Nephron (organoid): Measurements from ENCODE around the gene FMNL2.
A peak's percentile ranks its signal among the peaks of the same experiment; 100 is the strongest.

Experiments
- H3K27ac Mint-ChIP-seq, 3 experiments: 2 replicates each; pipeline ENCODE4 v1.8.0; 2020; ENCODE audit warnings: mixed read lengths in 3 of 3, mild to moderate bottlenecking in 2 of 3, moderate library complexity in 1 of 3
- H3K27me3 Mint-ChIP-seq: 2 replicates; pipeline ENCODE4 v1.8.0; 2021; ENCODE audit warnings: low read depth, mild to moderate bottlenecking, moderate library complexity, mixed read lengths
- H3K36me3 Mint-ChIP-seq: 2 replicates; pipeline ENCODE4 v1.8.0; 2020; ENCODE audit warnings: low read depth, mixed read lengths
- H3K4me1 Mint-ChIP-seq: 2 replicates; pipeline ENCODE4 v1.8.0; 2020; ENCODE audit warnings: mixed read lengths
- H3K4me3 Mint-ChIP-seq, 3 experiments: 2 replicates each; pipeline ENCODE4 v1.8.0; 2020; ENCODE audit warnings: mild to moderate bottlenecking in 3 of 3, mixed read lengths in 3 of 3, moderate library complexity in 2 of 3
- H3K9me3 Mint-ChIP-seq: 2 replicates; pipeline ENCODE4 v1.8.0; 2020; ENCODE audit warnings: mixed read lengths
- TF ChIP-seq, protein P1 (sequence below), 3 experiments: fragments of 200-600 bp; sonication (generic); IDR thresholded peaks; one replicate each; pipeline ENCODE4 v1.5.0; 2021; ENCODE audit warnings: antibody characterized with exemption in 3 of 3; ENCODE audit not compliant: unreplicated experiment in 3 of 3

FMNL2 gene

DNA sequence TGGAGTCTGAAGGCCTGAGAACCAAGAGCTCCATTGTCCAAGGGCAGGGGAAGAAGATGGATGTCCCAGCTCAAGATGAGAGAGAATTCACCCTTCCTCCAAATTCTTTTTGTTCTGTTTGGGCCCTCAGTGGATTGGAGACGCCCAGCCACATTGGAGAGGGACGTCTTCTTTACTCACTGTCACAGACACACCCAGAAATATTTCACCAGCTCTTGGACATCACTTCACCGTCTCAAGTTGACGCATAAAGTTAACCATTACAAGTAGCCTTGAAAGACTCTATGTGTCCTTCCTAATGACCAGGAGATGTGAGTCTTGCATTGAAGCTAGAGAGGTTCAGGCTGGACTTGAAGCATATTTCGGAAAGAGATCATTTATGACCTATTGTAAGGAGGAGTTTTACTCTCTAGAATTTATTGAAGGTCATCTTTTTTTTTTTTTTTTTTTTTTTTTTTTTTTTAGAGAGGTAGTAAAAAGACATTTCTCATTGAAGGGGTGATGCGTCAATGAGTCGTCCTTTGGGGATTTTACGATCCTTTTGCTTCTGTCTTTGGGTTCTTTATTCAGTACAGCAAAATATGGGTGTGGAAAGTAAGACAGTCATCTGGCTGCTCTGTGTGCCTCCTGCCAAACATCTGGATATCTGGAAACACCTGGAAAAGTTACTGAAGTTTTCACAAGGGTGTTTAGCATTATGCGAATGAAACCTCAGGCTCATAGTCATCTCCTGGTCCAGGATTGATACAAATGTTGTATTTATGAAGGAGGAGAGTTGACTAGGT, 264.2 kb downstream of the FMNL2 start:
- Mint-ChIP-seq H3K27ac (peak overlapping the region in 1 of 3 experiments; percentile 6), H3K36me3 (peaks cover 25% of the 10 kb centered on the region), H3K9me3 (no peaks in the 10 kb centered on the region), H3K27me3 (no peaks in the 10 kb centered on the region), H3K4me3 (no peak overlapping the region), H3K4me1 (peaks cover 34% of the 10 kb centered on the region)
- TF ChIP-seq, protein P1, sequence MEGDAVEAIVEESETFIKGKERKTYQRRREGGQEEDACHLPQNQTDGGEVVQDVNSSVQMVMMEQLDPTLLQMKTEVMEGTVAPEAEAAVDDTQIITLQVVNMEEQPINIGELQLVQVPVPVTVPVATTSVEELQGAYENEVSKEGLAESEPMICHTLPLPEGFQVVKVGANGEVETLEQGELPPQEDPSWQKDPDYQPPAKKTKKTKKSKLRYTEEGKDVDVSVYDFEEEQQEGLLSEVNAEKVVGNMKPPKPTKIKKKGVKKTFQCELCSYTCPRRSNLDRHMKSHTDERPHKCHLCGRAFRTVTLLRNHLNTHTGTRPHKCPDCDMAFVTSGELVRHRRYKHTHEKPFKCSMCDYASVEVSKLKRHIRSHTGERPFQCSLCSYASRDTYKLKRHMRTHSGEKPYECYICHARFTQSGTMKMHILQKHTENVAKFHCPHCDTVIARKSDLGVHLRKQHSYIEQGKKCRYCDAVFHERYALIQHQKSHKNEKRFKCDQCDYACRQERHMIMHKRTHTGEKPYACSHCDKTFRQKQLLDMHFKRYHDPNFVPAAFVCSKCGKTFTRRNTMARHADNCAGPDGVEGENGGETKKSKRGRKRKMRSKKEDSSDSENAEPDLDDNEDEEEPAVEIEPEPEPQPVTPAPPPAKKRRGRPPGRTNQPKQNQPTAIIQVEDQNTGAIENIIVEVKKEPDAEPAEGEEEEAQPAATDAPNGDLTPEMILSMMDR (IDR thresholded peaks at IDR 0.05; ENCODE audit: unreplicated experiment in 3 of 3) = no peak

DNA sequence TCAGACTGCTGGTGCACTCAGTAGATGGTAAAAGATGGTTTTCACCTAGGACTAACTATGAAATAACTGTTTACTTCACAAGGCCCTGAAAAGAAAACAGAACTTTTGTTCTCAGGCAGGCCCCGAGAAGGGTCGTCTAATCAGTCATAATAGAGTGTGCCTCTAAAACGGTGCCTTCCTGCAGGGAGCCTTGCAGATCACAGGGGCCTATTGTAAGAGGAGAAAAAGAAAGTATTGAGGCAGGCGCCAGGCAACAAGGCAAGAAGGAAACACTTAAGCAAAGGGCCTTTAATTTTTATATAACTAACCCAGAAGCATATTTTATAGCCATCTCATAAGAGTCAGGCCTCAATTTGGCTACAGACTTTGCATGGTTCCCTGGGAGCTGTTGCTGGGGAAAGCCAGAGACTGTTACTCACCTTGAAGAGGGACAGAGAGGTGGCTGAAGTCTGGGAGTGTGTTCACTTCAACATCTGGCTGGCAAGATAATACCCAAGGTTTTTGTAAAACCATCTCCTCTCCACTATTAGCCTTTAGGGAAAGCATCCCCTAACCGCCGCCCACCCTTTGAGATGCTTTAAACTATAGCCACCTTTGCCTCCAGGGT, 265.2 kb downstream of the FMNL2 start:
- Mint-ChIP-seq H3K4me1 (peaks cover 31% of the 10 kb centered on the region), H3K27me3 (no peaks in the 10 kb centered on the region), H3K9me3 (no peaks in the 10 kb centered on the region), H3K4me3 (no peak overlapping the region), H3K36me3 (peaks cover 28% of the 10 kb centered on the region), H3K27ac (peak overlapping the region in 2 of 3 experiments; percentile 31 to 50)
- TF ChIP-seq, protein P1 (IDR thresholded peaks at IDR 0.05; ENCODE audit: unreplicated experiment in 3 of 3) = no peak

DNA sequence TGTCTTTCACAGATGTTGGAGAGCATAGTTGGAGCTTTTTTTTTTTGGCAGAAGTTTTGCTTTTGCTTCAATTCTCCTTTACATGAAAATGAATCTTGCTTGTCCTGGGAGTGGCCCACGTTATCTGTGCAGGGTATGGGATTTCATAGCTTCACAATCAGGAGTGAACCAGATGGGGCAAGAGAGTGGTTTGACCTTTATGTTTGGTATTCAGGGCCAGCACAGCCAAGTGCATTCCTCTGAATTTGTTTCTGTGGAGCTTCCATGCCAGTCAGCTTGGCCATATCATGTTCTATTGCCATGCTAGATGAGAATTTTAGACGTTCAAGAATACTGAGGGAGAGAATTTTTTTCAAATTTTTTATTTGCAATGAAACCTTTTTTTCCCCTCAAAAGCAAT, 265.7 kb downstream of the FMNL2 start:
- Mint-ChIP-seq H3K27me3 (no peaks in the 10 kb centered on the region), H3K36me3 (peaks cover 28% of the 10 kb centered on the region), H3K4me3 (no peak overlapping the region), H3K4me1 (peaks cover 31% of the 10 kb centered on the region), H3K9me3 (no peaks in the 10 kb centered on the region), H3K27ac (peak overlapping the region in 1 of 3 experiments; percentile 22)
- TF ChIP-seq, protein P1 (IDR thresholded peaks at IDR 0.05; ENCODE audit: unreplicated experiment in 3 of 3) = no peak

DNA sequence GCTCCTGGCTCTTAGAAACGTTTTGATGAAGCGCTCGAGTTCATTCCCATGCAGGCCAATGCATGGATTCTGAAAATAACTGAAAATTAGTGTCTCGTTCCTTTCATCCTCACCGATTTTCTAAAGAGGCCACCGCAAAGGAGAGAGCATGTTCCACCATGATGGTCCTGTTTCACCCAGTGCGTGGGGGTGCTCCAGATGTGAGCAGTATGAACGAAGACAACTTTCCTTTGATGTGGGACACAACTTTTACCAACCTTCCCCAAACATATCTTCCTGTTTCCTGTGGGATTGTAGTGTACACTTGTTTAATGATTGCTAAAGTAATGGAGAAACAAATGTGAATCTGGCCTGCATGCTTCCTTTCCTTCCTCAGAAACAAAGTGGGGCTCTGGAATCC, 267.8 kb downstream of the FMNL2 start:
- Mint-ChIP-seq H3K4me1 (peaks cover 31% of the 10 kb centered on the region), H3K36me3 (peaks cover 27% of the 10 kb centered on the region), H3K27me3 (no peaks in the 10 kb centered on the region), H3K4me3 (no peak overlapping the region), H3K27ac (peak overlapping the region; percentile 5 to 43 (median 26)), H3K9me3 (no peaks in the 10 kb centered on the region)
- TF ChIP-seq, protein P1 (IDR thresholded peaks at IDR 0.05; ENCODE audit: unreplicated experiment in 3 of 3) = no peak

DNA sequence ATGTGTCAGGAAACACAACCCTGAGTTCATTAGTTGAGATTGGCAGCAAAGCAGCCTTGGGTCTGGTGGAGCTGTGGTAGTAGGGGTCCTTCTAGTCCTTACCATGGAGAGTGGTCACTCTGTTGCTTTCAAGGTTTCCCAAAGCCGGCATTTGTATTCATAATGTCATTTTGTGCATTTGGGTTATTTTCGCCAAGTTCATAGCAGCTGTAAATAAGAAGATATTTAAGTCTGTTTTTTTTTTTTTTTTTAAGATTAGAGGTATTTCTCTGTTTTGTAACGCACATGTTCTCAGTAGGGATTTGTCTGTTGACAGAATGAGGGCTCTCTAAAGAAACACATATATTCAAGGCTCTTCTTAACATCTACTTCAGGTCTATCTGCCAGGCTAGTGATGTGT, 268.2 kb downstream of the FMNL2 start:
- TF ChIP-seq, protein P1 (IDR thresholded peaks at IDR 0.05; ENCODE audit: unreplicated experiment in 3 of 3) = no peak
- H3K4me1 Mint-ChIP-seq = peaks cover 31% of the 10 kb centered on the region
- peaks cover 25% of the 10 kb centered on the region for H3K36me3 Mint-ChIP-seq
- H3K27ac Mint-ChIP-seq = peak overlapping the region; percentile 5 to 43 (median 26)
- H3K4me3 Mint-ChIP-seq = no peak overlapping the region
- H3K9me3 Mint-ChIP-seq = no peaks in the 10 kb centered on the region
- H3K27me3 Mint-ChIP-seq = no peaks in the 10 kb centered on the region
